Loucy (cell line): ENCODE results near the gene LDAH.

Experiments used
- H2AFZ ChIP-seq: fragments of 200-600 bp; sonication (generic); 2 replicates; pipeline ENCODE4 v1.6.0; 2016; ENCODE audit warnings: antibody characterized with exemption, mild to moderate bottlenecking, low read length, moderate library complexity
- H3F3A ChIP-seq: fragments of 200-600 bp; 2 replicates; pipeline ENCODE4 v1.6.0; 2016; ENCODE audit warnings: antibody characterized with exemption, low read depth, mild to moderate bottlenecking
- H3K27me3 ChIP-seq: fragments of 200-600 bp; sonication (generic); 2 replicates; pipeline ENCODE4 v1.6.1; 2014; ENCODE audit warnings: low read length, mild to moderate bottlenecking; ENCODE audit not compliant: insufficient read depth, poor library complexity, severe bottlenecking
- H3K36me3 ChIP-seq: fragments of 200-600 bp; sonication (generic); 2 replicates; pipeline ENCODE4 v1.6.1; 2016; ENCODE audit warnings: low read length; ENCODE audit not compliant: insufficient read depth
- H3K4me1 ChIP-seq: fragments of 200-600 bp; sonication (generic); 2 replicates; pipeline ENCODE4 v1.5.1; 2014; ENCODE audit warnings: low read length, mild to moderate bottlenecking; ENCODE audit not compliant: insufficient read depth, poor library complexity, severe bottlenecking
- H3K4me2 ChIP-seq: fragments of 200-600 bp; sonication (generic); 2 replicates; pipeline ENCODE4 v1.6.0; 2014; ENCODE audit warnings: antibody characterized with exemption, low read length, low read depth, mild to moderate bottlenecking; ENCODE audit not compliant: poor library complexity, severe bottlenecking
- H3K4me3 ChIP-seq: fragments of 200-600 bp; sonication (generic); 2 replicates; pipeline ENCODE4 v1.5.1; 2014; ENCODE audit warnings: low read length, mild to moderate bottlenecking, mixed read lengths; ENCODE audit not compliant: poor library complexity, severe bottlenecking
- H3K79me2 ChIP-seq: fragments of 200-600 bp; sonication (generic); 2 replicates; pipeline ENCODE4 v1.6.1; 2014; ENCODE audit warnings: low read length; ENCODE audit not compliant: insufficient read depth
- H3K9ac ChIP-seq: fragments of 200-600 bp; sonication (generic); 2 replicates; pipeline ENCODE4 v1.6.0; 2014; ENCODE audit warnings: mild to moderate bottlenecking, low read depth, low read length, moderate library complexity; ENCODE audit not compliant: poor library complexity, severe bottlenecking
- H3K9me2 ChIP-seq: fragments of 200-600 bp; sonication (generic); replicated peaks from 2 replicates; pipeline ENCODE4 v1.6.1; 2016; ENCODE audit warnings: low read depth, low read length, mixed read lengths
- H3K9me3 ChIP-seq: fragments of 200-600 bp; sonication (generic); 2 replicates; pipeline ENCODE4 v1.6.1; 2014; ENCODE audit warnings: mild to moderate bottlenecking, antibody characterized with exemption, low read length, low read depth; ENCODE audit not compliant: insufficient read depth
- H4K20me1 ChIP-seq: fragments of 200-600 bp; sonication (generic); 2 replicates; pipeline ENCODE4 v1.6.0; 2014; ENCODE audit warnings: antibody characterized with exemption, low read length, mild to moderate bottlenecking; ENCODE audit not compliant: insufficient read depth, poor library complexity, severe bottlenecking
- CTCF ChIP-seq: fragments of 200-600 bp; sonication (generic); conservative IDR thresholded peaks from 2 replicates; pipeline ENCODE4 v1.5.1; 2014; ENCODE audit warnings: mild to moderate bottlenecking, antibody characterized with exemption, low read length
- EZH2phosphoT487 ChIP-seq: fragments of 200-600 bp; IDR thresholded peaks from 2 replicates; pipeline ENCODE4 v1.6.1; 2018; ENCODE audit warnings: antibody characterized with exemption, mild to moderate bottlenecking, moderate library complexity, borderline replicate concordance

Gene LDAH

GRCh38 chr2:20829861-20830260 lies 7.0 kb upstream of the LDAH start:
- H3F3A ChIP-seq = no peaks in the 10 kb centered on the region
- TF ChIP-seq CTCF = no peak
- no peak for TF ChIP-seq EZH2phosphoT487

GRCh38 chr2:20823917-20824316 lies 1.0 kb upstream of the LDAH start:
- Histone ChIP-seq H3K36me3 (no peaks in the 10 kb centered on the region), H2AFZ (no peak overlapping the region), H3F3A (no peaks in the 10 kb centered on the region), H3K79me2 (peaks cover 5% of the 10 kb centered on the region; the same call in 1 of the 2 replicates), H3K27me3 (peaks cover 9% of the 10 kb centered on the region), H3K9ac (no peak overlapping the region), H3K4me2 (no peak overlapping the region), H4K20me1 (no peaks in the 10 kb centered on the region), H3K4me3 (no peak overlapping the region), H3K4me1 (no peaks in the 10 kb centered on the region), H3K9me3 (no peaks in the 10 kb centered on the region), H3K9me2 (no peaks in the 10 kb centered on the region)
- TF ChIP-seq CTCF (no peak), EZH2phosphoT487 (no peak)

More at GRCh38 chr2:20829861-20830260, 7.0 kb upstream of the LDAH start:
- Histone ChIP-seq H3K27me3 (peaks cover 4% of the 10 kb centered on the region), H3K36me3 (no peaks in the 10 kb centered on the region), H3K4me1 (no peaks in the 10 kb centered on the region), H3K4me2 (no peak overlapping the region), H2AFZ (no peak overlapping the region), H3K9me3 (no peaks in the 10 kb centered on the region), H4K20me1 (no peaks in the 10 kb centered on the region), H3K79me2 (no peaks in the 10 kb centered on the region), H3K9me2 (no peaks in the 10 kb centered on the region), H3K9ac (no peak overlapping the region), H3K4me3 (no peak overlapping the region)

DNA sequence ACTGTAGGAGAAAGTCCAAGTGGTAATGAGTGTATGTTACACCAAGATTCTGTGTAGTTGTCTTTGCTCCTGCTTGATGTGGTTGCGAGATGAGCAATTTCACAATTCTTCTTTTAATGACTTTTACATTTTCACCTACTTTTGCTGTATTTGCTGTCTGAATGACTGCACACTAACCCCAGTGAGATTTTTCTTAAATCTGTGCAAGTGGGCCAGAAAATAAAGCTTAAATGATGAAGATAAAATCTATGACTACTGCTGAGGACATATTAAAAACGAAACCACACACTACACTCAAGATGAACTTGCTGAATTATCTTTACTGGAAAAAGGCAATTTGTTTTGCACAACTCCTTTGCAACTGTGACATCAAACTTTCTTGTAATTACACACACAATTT lies 4.1 kb downstream of the LDAH start:
- Histone ChIP-seq H4K20me1 (no peaks in the 10 kb centered on the region), H3K79me2 (peaks cover 5% of the 10 kb centered on the region; the same call in 1 of the 2 replicates), H2AFZ (no peak overlapping the region), H3K4me3 (no peak overlapping the region), H3K9ac (no peak overlapping the region), H3K9me2 (no peaks in the 10 kb centered on the region), H3K4me2 (no peak overlapping the region), H3F3A (no peaks in the 10 kb centered on the region), H3K4me1 (no peaks in the 10 kb centered on the region), H3K36me3 (no peaks in the 10 kb centered on the region), H3K9me3 (no peaks in the 10 kb centered on the region), H3K27me3 (no peaks in the 10 kb centered on the region)
- TF ChIP-seq CTCF = no peak
- TF ChIP-seq EZH2phosphoT487 = no peak
